GM12875 (cell line): ENCODE measurements around the gene KYNU.
"Not testable (repeated sequence)": the region's sequence is repeated elsewhere in the genome, so short reads cannot be mapped to it uniquely, and the experiment has no call there.

Experiments
- H3K4me3 ChIP-seq: one replicate; pipeline ENCODE4 v1.5.1; 2011; ENCODE audit warnings: low read depth, low read length, control low read depth
- CTCF ChIP-seq: IDR thresholded peaks from 2 replicates; pipeline ENCODE4 v1.5.1; 2011; ENCODE audit warnings: low read depth, mild to moderate bottlenecking, control low read depth, inconsistent platforms, low read length, moderate library complexity, borderline replicate concordance; ENCODE audit not compliant: insufficient read depth

The KYNU gene

GRCh38 chr2:142849820-142850219 is 27.6 kb upstream of the KYNU start:
- no peak overlapping the region for H3K4me3 ChIP-seq
- TF ChIP-seq CTCF, result no peak

- no peak overlapping the region for H3K4me3 ChIP-seq
- TF ChIP-seq CTCF, result no peak
Measured at GRCh38 chr2:142853912-142854311, 23.6 kb upstream of the KYNU start.

GRCh38 chr2:142857256-142858164 is 20.0 kb upstream of the KYNU start:
- no peak for TF ChIP-seq CTCF
- H3K4me3 ChIP-seq, result no peak overlapping the region

GRCh38 chr2:142858961-142859360 is 18.5 kb upstream of the KYNU start:
- no peak for TF ChIP-seq CTCF
- no peak overlapping the region for H3K4me3 ChIP-seq

- no peak overlapping the region for H3K4me3 ChIP-seq
- no peak for TF ChIP-seq CTCF
Measured at GRCh38 chr2:142862299-142862698, 15.2 kb upstream of the KYNU start.

GRCh38 chr2:142862847-142863246 is 14.6 kb upstream of the KYNU start:
- TF ChIP-seq CTCF, result no peak
- no peak overlapping the region for H3K4me3 ChIP-seq

- TF ChIP-seq CTCF, result no peak
Measured at GRCh38 chr2:142863485-142863961, 13.9 kb upstream of the KYNU start.

GRCh38 chr2:142864605-142865004 is 12.9 kb upstream of the KYNU start:
- not testable (repeated sequence) for H3K4me3 ChIP-seq

More at GRCh38 chr2:142863485-142863961, 13.9 kb upstream of the KYNU start:
- no peak overlapping the region for H3K4me3 ChIP-seq
